ENCODE data around the gene ARHGEF4.
A peak's percentile ranks its signal among the peaks of the same experiment; 100 is the strongest.

ARHGEF4 gene

DNA sequence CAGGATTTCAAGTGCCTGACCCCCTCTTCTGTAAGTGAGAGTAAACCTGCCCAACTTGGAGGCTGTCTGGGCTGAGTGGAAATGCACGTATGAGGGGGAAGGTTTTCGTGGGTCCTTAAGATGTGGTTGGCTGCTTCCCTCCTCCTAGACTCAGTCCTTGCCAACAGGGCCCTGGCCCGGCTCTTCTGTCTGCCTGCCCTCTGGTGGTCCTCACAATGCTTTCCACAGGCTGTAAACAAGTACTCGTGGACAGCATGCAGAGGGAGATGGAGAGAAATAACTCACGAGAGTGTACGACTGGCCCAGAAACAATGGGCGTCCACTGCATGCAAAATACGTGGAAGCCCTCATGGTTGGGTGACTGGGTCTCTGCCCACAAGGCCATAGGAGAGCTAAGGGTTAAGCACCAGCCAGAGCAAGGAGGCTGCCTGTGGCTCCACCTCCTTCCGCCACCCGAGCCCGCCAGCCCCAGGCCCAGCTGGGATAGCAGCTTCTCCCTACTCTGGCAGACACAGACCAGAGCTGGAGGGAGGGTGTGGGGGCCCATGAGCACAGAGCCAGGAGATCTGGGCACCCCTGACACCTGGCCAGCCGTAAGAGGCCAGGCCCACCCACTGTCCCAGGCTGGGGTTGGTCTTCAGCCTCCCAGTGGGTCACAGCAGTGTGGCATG is 17.0 kb upstream of the ARHGEF4 start:
- no peak for DNase-seq (ENCODE audit: low read depth in 3 of 3, low spot score in 1 of 3)

DNA sequence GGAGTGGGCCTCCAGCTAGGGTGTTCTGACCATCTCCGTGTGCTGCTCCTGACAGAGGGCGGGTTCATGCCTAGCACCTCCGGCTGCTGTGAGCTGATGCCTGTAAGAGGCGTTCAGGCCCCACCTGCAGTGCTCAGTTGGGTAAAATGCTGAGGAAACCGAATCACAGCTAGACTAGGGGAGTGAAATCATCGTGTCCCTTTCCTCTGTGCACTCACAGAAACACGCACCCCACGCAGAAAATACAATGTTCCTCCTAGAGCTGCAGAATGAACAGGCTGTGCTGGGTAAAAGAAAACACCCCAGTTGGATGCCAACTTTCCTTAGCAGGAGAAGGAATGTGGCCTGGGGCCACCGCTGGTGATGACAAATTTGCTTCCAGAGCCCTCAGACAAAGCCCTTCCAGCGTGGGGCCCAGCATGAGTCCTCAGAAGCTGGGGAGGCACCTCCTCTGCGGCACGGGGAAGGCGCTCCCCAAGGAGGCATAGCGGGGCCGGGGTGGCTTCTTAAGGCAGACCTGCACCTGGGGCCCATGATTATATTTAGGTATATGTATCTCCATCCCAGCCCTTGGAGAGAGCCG is 16.3 kb upstream of the ARHGEF4 start:
- no peak for DNase-seq (ENCODE audit: low read depth in 3 of 3, low spot score in 1 of 3)

DNA sequence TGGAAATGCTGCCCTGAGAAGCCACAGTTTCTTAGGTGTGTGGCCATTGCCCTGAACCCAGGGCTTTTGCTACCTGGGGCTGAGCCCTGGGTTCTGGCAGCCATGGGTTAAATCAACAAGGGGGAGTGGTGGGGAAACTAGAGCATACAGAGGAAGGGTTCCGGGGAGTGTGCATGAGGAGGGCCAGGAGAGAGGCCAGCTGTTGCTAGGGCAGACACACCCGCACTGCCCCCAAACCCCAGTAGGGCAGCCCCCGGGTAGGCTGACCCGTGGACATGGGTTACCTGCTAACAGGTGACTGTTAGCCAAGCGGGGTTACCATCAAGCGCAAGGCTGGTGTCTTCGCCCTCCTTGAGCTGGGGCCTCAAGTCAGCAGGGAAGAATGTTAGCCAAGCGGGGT is 14.8 kb upstream of the ARHGEF4 start:
- no peak for DNase-seq (ENCODE audit: low read depth in 3 of 3, low spot score in 1 of 3)

DNA sequence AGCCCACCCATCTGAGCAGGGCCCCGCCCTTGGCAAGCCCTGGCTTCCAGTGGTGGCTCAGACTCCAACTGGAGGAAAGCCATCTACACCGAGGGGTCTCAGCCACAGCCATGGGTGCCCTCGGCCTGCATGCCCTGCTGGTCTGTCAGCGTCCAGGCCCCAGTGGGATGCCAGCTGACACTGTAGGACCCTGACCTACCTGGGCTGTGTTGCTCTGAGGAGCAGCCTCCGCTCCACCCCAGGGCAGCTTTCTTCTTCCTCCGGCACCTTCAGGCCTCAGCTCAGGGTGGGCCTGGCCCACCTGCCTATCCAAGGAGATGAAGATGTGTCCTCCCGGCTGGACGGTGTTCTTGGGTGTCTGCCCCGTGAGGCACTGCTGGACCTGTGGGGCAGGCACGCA is 13.9 kb upstream of the ARHGEF4 start:
- DNase-seq (ENCODE audit: low read depth in 3 of 3, low spot score in 1 of 3), result no peak

DNA sequence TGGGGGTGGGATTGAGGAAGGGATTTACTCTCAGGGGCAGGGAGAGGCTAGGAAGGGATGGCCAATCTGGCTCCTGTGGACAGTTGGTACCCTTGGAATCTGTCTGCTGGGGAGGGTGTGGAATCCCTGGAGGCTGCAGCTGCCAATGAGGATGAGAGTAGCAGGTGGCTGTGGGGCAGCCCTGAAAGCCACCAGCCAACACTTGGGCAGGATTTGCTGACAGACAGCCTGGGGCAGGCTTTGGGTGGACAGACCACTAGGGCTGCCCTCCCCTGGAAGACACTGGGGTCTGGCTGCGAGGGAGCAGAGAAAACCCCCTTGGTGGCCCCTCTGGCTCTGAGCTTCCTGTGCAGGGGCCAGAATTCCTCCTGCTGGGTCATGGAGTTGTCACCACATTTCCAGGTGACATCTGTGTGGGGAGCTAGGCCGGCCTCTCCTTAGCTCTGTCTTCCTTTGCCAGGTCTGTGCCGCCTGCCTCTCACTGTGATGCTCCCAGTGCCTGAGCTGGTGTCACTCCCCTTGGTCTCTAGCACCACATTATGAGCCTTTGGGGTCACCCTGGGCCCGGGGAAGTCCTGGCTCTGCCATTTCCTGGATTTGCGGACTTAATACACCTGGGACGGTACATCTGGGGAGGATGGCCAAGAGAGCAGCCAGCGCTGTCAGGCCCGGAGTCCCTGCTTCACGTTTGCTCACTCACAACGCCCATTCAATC is 13.4 kb upstream of the ARHGEF4 start:
- DNase-seq (ENCODE audit: low read depth in 3 of 3, low spot score in 1 of 3), result no peak

DNA sequence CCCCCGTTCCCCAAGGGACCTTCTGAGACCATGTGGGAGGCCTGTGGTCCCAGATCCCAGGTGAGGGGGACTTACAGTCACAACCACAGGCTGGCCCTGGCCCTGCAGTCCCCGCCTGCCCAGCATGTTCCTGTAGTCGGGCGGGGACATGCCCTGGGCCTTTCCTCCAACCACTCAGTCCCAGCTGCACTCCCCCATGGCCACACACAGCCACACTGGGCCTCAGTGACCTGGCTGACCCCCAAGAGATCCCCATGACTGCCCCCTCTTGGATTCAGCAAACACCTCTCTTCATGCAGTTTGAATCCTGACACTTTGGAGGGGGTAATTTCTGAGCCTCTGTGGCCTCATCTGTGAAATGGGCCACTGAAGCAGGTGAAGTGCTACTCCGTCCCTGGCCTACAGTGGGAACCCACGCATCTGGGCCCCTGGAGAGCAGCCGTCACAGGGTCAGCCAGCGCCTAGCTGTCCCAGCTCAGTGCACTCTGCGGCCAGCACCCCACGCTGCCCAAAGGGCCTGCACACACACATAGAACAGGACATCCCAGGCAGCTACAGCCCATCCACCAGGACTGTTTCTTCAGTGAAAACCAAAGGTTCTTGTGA is 12.7 kb upstream of the ARHGEF4 start:
- DNase-seq (ENCODE audit: low read depth in 3 of 3, low spot score in 1 of 3), result no peak

DNA sequence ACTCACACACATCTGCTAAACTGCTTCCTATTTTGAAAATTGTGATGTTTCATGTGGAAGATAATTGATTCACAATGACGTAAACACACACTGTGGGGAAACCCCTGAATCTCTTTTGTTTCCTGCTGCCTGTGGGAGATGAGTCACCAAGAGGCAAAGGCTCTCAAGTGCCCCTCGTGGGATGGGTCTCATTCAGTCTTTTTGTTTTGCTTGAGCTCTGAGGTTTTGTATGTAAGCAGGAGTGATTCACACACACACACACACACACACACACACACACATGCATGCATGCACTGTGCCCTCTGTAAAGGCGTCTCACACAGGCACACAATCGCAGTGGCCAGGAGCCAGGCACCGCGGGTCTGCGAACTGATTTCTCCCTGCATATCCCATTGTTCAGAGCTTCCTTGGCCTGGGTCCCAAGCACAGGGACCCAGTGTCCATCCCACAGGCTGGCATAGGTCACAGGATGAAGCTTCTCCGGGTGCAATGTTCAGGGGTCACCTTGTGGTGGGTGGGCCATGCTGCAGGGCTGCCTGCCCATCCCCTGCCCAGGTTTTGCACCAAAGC is 12.1 kb upstream of the ARHGEF4 start:
- peak; percentile 38 to 67 (median 48) for DNase-seq (ENCODE audit: low read depth in 3 of 3, low spot score in 1 of 3)

DNA sequence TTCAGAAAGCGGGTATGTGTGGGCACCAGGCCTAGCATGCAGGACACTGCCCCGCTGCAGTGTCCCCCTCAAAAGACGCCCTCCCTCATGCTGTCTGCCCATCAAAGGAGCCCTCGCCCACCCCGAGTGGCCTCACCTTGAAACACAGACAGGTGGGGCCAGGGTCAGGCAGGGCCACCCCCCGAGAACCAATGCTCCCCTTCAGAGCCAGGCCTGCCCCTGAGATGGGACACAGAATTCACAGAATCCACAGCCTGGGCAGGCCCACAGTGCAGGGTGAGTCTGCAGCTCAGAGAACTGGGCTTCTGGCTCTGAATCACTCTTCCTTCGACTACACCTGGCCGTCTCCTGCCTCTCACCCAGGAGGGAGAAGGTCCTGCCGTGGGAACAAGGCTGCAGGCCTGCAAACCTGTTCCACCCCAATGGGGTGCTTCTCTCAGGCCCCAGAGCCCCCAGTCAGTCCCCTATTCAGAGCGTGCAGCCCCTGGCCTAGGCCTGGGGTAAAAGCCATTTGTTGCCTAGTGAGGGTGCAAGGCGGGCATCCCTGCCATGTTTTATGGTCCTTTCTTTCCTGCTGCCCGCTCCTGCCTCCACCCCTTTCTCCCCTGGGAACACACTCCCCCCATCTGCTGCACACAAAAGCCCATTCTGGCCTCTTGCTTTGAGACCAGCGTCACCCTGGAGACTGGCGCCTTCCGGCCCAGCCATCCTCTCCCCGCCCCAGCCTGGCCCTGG is 11.3 kb upstream of the ARHGEF4 start:
- DNase-seq (ENCODE audit: low read depth in 3 of 3, low spot score in 1 of 3), result no peak

DNA sequence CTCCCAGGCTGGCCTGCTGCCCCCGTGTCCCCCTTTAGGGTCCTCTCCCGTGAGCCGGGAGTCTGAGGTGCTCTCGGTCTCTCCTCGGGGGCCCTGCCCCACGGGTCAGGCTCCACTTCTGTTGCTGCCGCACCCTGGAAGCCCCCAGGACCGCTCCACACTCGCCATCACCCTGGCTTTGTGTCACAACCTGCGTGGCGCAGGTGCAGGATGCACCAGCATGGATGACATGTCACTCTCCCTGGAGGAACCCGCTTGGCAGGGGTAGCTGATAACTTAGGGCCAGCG is 10.8 kb upstream of the ARHGEF4 start:
- no peak for DNase-seq (ENCODE audit: low read depth in 3 of 3, low spot score in 1 of 3)

DNA sequence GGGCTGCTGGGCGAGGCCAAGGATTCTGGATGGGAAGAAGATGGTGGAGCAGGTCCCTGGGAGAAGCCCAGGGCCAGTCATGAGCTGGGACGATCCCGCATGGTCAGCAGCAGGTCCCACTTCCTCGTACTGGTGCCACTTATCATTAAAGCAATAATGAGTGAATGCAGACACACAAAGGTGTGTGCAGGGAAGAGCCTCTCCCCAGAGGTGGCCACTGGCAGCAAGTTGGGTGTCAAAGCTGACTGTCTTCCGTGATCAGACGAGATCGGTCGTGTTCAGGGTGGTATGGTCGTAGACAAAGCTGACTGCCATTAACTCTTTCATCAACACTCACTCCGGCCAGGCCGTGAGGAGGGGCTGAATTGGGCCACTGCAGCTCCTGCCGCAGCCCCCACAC is 10.3 kb upstream of the ARHGEF4 start:
- DNase-seq (ENCODE audit: low read depth in 3 of 3, low spot score in 1 of 3), result no peak

DNA sequence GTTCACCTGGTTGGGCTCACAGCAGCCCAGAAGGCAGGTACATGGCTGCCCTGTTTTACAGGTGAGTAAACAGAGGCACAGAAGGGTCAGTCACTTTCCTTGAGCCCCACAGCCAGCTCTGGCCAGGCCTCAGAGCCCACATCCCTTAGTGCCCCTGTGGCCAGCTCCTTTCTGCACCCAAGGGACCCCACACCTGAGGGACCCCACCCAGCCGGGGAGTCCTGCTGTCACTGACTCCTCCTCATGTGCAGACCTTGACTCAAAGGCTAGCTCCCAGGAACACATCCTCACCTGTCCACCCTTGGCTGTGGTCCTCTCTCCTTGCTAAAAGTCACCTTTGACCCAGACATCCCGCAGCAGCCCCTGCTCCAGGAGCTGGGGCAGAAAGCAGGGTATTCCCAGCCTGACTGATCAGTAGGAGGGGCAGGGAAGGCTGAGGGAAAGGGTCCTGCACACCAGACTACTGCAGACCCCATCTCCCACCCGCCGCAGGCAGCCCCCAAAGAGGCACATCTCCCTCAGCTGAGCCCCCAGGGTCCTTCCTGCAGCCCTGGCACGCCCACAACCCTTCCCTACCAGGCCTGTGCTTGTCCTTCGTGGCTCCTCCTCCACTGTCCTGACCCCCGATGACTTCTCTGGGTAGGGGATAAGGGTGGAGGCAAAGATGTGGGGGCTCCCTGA is 9.8 kb upstream of the ARHGEF4 start:
- no peak for DNase-seq (ENCODE audit: low read depth in 3 of 3, low spot score in 1 of 3)

DNA sequence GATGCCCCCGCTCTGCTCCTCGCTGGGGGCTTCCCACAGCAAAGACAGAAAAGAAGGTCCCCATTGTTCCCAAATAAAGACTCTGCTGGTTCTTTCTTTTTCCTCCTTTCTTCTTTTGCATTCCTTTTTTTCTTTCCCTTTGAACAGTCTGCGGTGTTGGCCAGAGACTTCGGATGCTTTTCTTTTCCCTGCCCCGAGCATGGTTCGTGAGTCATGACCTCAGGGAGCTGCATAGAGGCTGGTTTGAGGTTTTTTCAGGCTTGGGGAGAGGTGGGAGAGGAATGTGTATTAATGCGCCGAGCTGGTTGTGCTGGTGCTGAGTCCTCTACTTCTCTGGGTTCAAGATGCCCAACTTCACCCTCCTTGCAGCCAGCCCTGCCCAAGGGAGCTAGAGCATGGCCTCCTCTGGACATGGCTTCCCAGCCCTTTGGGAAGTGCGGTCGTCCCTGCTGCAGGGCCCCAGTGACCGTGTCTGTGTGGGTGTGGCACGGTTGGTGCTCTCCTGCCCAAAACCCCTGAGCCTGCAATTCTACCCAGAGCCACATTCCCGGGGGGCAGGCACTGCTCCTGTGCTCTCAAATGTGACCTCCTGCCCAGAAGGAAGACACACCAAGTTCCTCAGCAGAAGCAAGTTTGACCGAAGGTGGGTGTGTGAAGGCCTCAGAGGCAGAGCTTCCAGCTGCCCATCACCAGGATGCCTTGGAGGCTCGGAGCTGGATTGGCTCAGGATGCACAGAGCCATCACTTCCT is 9.0 kb upstream of the ARHGEF4 start:
- no peak for DNase-seq (ENCODE audit: low read depth in 3 of 3, low spot score in 1 of 3)

DNA sequence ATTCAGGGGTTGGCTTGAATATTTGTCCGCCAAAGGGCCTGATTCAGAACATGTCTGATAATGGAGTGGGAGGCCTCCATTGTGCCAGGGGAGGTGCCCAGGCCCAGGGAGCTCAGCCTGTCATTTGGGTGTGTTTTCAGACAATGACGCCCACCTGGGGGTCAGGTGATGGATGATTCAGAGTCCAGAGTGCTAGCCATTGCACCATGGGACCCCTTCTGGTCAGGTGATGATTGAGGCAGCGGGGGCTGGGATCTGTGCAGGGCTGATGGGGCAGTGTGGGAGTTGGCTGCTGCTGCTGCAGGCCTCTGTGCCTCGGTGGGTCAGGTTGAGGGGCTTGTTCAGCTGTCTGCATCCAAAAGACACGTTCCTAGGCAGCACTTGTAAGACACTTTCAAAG is 8.3 kb upstream of the ARHGEF4 start:
- no peak for DNase-seq (ENCODE audit: low read depth in 3 of 3, low spot score in 1 of 3)

DNA sequence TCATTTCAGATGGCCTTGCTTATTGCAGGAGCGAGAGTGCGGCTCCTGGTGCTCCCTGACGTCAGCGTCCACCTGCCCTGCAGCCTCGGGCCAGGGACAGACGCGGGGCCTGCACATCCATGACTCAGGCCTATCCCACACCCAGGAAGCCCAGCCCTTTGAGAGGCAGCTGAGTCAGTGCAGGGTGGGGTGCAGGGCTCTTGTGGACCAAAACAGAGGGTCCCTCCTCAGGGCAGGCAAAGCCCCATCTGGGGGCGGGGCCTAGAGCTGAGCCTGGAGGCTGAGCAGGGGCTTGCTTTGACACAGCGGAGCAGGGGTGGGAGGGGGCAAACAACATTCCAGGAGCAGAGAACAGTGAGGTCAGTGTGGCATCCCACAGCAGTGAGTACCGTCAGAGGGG is 7.7 kb upstream of the ARHGEF4 start:
- no peak for DNase-seq (ENCODE audit: low read depth in 3 of 3, low spot score in 1 of 3)

DNA sequence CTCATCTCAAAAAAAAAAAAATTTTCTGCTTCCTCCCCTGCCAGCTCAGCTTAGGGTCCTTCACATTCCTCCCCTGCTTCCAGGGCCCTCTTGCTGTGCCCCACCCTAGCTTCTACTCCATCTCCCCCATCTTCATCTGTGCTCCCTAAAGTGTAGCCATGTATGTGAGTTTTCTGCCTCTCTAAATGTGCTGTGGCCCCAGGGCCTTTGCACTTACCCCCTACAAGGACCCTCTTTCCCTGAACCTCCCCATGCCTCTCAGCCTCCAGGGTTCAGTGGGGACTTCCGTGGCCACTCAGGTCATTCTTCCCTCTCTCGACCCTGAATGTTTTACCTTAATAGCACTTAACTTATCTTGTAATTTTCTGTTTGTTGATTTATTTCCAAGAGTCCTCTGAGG is 6.2 kb upstream of the ARHGEF4 start:
- no peak for DNase-seq (ENCODE audit: low read depth in 3 of 3, low spot score in 1 of 3)

DNA sequence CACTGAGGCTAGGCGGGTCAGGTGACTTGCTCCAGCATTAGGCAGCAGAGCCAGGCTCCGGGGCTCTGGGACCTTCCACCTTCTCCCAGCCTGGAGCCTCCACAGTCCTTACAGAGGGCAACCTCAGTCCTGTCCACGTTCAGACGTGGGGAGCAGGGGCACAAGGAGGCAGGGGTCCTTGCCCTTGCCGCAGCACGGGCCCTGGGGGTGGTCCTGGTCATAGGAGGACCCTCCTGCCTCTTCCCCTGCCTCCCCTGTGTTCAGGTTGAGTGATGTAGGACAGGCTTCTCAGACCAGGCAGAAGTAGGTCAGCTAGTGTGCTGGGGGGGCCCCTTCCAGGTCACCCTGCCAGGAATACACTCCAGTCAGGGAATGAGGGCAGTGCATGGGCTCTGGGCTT is 5.4 kb upstream of the ARHGEF4 start:
- DNase-seq (ENCODE audit: low read depth in 3 of 3, low spot score in 1 of 3), result no peak

DNA sequence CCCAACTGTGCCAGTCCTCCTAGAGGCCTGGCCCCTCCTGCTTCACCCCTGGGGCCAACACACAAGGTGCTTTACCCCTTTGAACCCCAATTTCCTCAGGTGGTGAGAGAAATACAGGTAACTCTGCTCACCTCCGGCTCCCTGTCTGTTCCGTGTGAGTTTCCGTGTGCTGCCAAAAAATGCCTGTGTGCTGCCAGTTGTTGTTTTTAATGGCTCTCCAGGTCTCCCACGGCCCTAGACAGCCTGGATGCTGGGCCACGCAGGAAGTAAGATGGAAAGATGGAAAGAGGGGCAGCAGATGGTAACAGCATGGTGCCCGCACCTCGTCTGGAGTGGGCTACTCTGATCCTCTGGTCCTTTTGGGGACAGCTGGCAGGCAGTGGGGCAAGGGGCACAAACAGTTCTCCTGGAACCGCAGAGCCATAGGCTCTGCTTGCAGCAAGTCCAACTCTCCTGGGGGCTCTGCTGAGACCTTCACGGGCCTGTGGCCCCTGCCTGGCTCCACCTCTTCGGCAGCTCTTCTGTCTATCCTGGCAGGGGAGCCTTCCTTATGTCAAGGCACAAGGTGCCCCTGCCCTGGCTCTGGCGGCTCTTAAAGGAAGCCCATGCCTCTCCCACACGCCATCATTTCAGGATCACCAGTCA is 4.3 kb upstream of the ARHGEF4 start:
- DNase-seq (ENCODE audit: low read depth in 3 of 3, low spot score in 1 of 3), result no peak

DNA sequence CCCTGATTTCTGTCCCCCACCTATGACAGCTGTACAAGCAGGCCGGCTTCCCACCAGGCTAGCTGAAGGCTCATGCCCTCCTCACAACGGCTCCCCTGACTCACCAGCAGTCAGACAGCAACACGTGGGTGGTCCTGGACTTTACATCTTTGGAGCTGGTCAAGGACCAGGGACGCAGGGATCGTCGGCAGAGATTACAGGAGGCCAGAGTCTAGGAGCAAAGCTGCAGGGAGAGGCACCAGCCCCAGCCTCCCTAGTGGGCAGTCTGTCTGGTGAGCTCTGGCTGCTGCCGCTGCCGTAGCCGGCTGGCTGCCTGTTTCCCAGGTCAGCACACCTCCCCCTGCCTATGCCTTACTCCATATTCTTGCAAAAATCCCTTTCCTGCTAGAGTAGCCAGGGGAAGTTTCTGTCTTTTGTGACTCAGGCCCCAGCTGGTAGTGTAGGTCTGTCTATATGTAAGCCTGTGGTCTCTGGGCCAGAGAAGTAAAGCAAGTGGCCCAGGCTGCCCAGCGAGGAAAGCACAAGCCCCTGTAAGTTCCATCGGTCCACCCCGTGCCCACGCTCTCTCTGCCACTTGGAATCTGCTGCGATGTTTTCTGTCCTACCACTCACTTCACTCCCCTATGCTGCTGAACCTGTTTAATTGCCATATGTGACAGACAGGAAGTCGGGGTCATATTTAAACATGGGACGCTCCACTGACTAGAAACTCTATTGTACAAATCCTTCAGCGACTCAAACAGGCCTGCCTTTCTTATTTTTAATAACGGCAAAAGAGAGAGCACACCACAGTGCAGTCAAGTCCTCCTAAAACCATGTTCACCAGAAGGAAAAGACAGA is 2.4 kb upstream of the ARHGEF4 start:
- DNase-seq (ENCODE audit: low read depth in 3 of 3, low spot score in 1 of 3), result no peak
